Panc1 (cell line): ENCODE results near the gene ZFAND6. TPM values are rescaled to one million over a fixed set of nuclear protein-coding genes. Genes with fewer than 3 reads are reported as not detected.

ENCODE experiments used
- ATAC-seq: fragments of 200-7000 bp; cut with Tn5 transposase; 2 replicates; pipeline ENCODE4 v1.9.1; 2020; ENCODE audit warnings: mild to moderate bottlenecking, moderate library complexity
- BruUV-seq: library from RNA; stranded (reverse); fragments of 400-500 nt; replicated peaks from 2 replicates; lab custom pipeline; 2021; lab: Mats Ljungman, UMichigan
- CTCF ChIA-PET: fragments of 300-600 bp; sonication (Branson Sonifier 250); formaldehyde crosslinking; loops from one replicate; lab custom pipeline; 2022; ENCODE audit warnings: antibody characterized with exemption; lab: Charles Lee
- POLR2A ChIA-PET: fragments of 300-600 bp; sonication (Branson Sonifier 250); formaldehyde crosslinking; loops from one replicate; lab custom pipeline; 2022; ENCODE audit warnings: antibody characterized with exemption; lab: Charles Lee
- DNase-seq: peaks from one replicate; pipeline ENCODE4 v3.0.0-alpha.2; 2010; ENCODE audit warnings: low read depth, low spot score
- H3K27ac ChIP-seq: 2 replicates; pipeline ENCODE4 v1.5.1; 2011; ENCODE audit warnings: mild to moderate bottlenecking, low read length, inconsistent platforms
- H3K27me3 ChIP-seq: fragments of 200-500 bp; sonication (Bioruptor generic); 2 replicates; pipeline ENCODE4 v1.6.0; 2014; ENCODE audit warnings: low read length, inconsistent platforms; ENCODE audit not compliant: control insufficient read depth, insufficient read depth
- H3K36me3 ChIP-seq: fragments of 200-500 bp; sonication (Bioruptor generic); 2 replicates; pipeline ENCODE4 v1.5.1; 2014; ENCODE audit warnings: inconsistent platforms, mild to moderate bottlenecking, low read length, moderate library complexity; ENCODE audit not compliant: control insufficient read depth, insufficient read depth
- H3K4me1 ChIP-seq: 2 replicates; pipeline ENCODE4 v1.5.1; 2011; ENCODE audit warnings: inconsistent platforms, mild to moderate bottlenecking, low read length, moderate library complexity; ENCODE audit not compliant: control insufficient read depth, insufficient read depth
- H3K4me3 ChIP-seq, 2 experiments: 2 replicates each; pipeline ENCODE4 v1.5.1; 2011 to 2012; ENCODE audit warnings: low read depth in 2 of 2, low read length in 2 of 2, mild to moderate bottlenecking in 2 of 2, inconsistent platforms in 1 of 2, moderate library complexity in 1 of 2
- H3K9me3 ChIP-seq: fragments of 200-500 bp; sonication (Bioruptor generic); 2 replicates; pipeline ENCODE4 v1.5.1; 2014; ENCODE audit warnings: low read depth, mild to moderate bottlenecking, inconsistent platforms, low read length, moderate library complexity; ENCODE audit not compliant: control insufficient read depth, insufficient read depth
- CTCF ChIP-seq: fragments of 450-650 bp; IDR thresholded peaks from 2 replicates; pipeline ENCODE4 v1.5.1; 2017; ENCODE audit warnings: mild to moderate bottlenecking
- POLR2AphosphoS5 ChIP-seq: IDR thresholded peaks from 2 replicates; pipeline ENCODE4 v1.6.1; 2012; ENCODE audit warnings: mild to moderate bottlenecking, low read depth, low read length, moderate library complexity
- REST ChIP-seq, 2 experiments: IDR thresholded peaks; 2 replicates each; pipeline ENCODE4 v1.6.1; 2011 to 2012; ENCODE audit warnings: low read depth in 2 of 2, control low read depth in 1 of 2, low read length in 1 of 2, mild to moderate bottlenecking in 1 of 2, moderate library complexity in 1 of 2; ENCODE audit not compliant: insufficient read depth in 1 of 2
- SIN3A ChIP-seq: IDR thresholded peaks from 2 replicates; pipeline ENCODE4 v1.6.1; 2012; ENCODE audit warnings: low read depth, mild to moderate bottlenecking, low read length, moderate library complexity, borderline replicate concordance; ENCODE audit not compliant: insufficient read depth
- TCF7L2 ChIP-seq: IDR thresholded peaks from 2 replicates; pipeline ENCODE4 v1.6.1; 2011; ENCODE audit warnings: mild to moderate bottlenecking, low read depth, low read length, inconsistent platforms
- in situ Hi-C: cut with HindIII; loops from 2 replicates; pipeline ENCODE4 v1.10.0; 2016; ENCODE audit warnings: low sequenced_read_pairs, low pct_unique_long_range_greater_than_20kb
- intact Hi-C: fragments of 100-400 bp; cut with micrococcal nuclease; formaldehyde crosslinking; loops from one replicate; pipeline ENCODE4 v1.10.0; 2022; ENCODE audit not compliant: unreplicated experiment
- total RNA-seq: library from RNA; stranded (reverse); gene quantifications from one replicate; pipeline ENCODE4 v1.2.1, GENCODE V29; 2021; ENCODE audit not compliant: unreplicated experiment

The ZFAND6 gene
- total RNA-seq, 1 experiment from 2014 or later, result 73.0 TPM

- in situ Hi-C loops (no loop called here), intact Hi-C loops (loop anchor here (5.0 to 10.0 kb wide), 3 partner anchors 112 to 277 kb away; partner anchors contain the start of gene MTHFS)
- POLR2A ChIA-PET, result no interaction called here
- TF ChIP-seq POLR2AphosphoS5 (no peak), TCF7L2 (no peak), SIN3A (no peak), CTCF (no peak), REST (IDR thresholded peaks at IDR 0.05; ENCODE audit: insufficient read depth in 1 of 2, low read depth in 2 of 2, low read length in 1 of 2) (no peak)
- Histone ChIP-seq H3K4me1 (peaks cover 11% of the 10 kb centered on the region), H3K4me3 (no peak overlapping the region), H3K27me3 (no peaks in the 10 kb centered on the region), H3K9me3 (no peaks in the 10 kb centered on the region), H3K27ac (no peak overlapping the region), H3K36me3 (no peaks in the 10 kb centered on the region)
- no peak for ATAC-seq
- CTCF ChIA-PET, result interaction anchor here (0.6 kb wide), 1 partner anchor 180 kb away, joined by 3 read pairs; no protein-coding TSS in a partner anchor
- no TSS peak for BruUV-seq
- DNase-seq, result no peak
Measured at GRCh38 chr15:80174017-80174746, 114.7 kb downstream of the ZFAND6 start.

GRCh38 chr15:80175436-80175835 is 116.0 kb downstream of the ZFAND6 start:
- TF ChIP-seq POLR2AphosphoS5 (no peak), CTCF (no peak), TCF7L2 (no peak), REST (IDR thresholded peaks at IDR 0.05; ENCODE audit: insufficient read depth in 1 of 2, low read depth in 2 of 2, low read length in 1 of 2) (no peak), SIN3A (no peak)
- Histone ChIP-seq H3K4me3 (no peak overlapping the region), H3K27me3 (no peaks in the 10 kb centered on the region), H3K36me3 (no peaks in the 10 kb centered on the region; the same call in 1 of the 2 replicates), H3K4me1 (peaks cover 16% of the 10 kb centered on the region), H3K27ac (no peak overlapping the region), H3K9me3 (no peaks in the 10 kb centered on the region)
- DNase-seq, result no peak
- intact Hi-C loops, result loop anchor here (10.0 kb wide), 1 partner anchor 181 kb away; no protein-coding TSS in a partner anchor
- in situ Hi-C loops, result no loop called here
- no TSS peak for BruUV-seq
- no peak for ATAC-seq
- POLR2A ChIA-PET, result interaction anchor here (0.6 kb wide), 1 partner anchor 576 kb away, joined by 3 read pairs; no protein-coding TSS in a partner anchor
- CTCF ChIA-PET, result no interaction called here
